ENCODE measurements around the gene TTLL8. TPM values are rescaled to one million over a fixed set of nuclear protein-coding genes. Genes with fewer than 3 reads are reported as not detected.
A peak's percentile ranks its signal among the peaks of the same experiment; 100 is the strongest.

Gene TTLL8
- total RNA-seq, 2 donors from 2014 or later, result 0.74 TPM; not detected in 1

DNA sequence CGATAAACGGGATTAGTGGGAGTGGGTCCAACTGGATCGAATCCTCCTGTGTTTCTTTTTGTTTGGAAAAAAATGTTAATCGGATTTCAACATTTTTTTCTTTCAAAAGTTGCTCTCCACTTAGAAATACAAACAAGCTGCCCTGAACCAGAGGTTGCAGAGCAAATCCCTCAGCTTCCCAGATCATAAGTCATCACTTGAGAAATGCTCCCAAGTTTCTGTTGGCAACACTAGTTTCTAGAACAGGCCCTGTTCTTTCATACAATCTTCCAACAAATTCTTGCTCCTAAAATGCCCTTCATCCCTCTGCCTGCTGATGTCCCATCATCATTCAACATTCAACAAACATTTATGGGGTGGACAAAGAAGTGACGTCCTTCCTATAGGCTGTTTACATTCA lies 28.4 kb upstream of the TTLL8 start:
- Histone ChIP-seq H3K27ac (no peak overlapping the region), H3K4me3 (no peak overlapping the region), H3K27me3 (replicated peaks; ENCODE audit: insufficient read depth) (peaks cover 6% of the 10 kb centered on the region), H3K36me3 (no peaks in the 10 kb centered on the region), H3K9me3 (no peaks in the 10 kb centered on the region), H3K4me1 (replicated peaks) (no peaks in the 10 kb centered on the region)
- WGBS, result 41% methylated on average over 5 of the region's 5 CpGs
- no peak for TF ChIP-seq POLR2AphosphoS5 (IDR thresholded peaks at IDR 0.05)
- TF ChIP-seq, protein P1, sequence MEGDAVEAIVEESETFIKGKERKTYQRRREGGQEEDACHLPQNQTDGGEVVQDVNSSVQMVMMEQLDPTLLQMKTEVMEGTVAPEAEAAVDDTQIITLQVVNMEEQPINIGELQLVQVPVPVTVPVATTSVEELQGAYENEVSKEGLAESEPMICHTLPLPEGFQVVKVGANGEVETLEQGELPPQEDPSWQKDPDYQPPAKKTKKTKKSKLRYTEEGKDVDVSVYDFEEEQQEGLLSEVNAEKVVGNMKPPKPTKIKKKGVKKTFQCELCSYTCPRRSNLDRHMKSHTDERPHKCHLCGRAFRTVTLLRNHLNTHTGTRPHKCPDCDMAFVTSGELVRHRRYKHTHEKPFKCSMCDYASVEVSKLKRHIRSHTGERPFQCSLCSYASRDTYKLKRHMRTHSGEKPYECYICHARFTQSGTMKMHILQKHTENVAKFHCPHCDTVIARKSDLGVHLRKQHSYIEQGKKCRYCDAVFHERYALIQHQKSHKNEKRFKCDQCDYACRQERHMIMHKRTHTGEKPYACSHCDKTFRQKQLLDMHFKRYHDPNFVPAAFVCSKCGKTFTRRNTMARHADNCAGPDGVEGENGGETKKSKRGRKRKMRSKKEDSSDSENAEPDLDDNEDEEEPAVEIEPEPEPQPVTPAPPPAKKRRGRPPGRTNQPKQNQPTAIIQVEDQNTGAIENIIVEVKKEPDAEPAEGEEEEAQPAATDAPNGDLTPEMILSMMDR (IDR thresholded peaks at IDR 0.05), result no peak
- TF ChIP-seq POLR2A (IDR thresholded peaks at IDR 0.05), result no peak
- intact Hi-C loops (cut with DNase I), result loop anchor here (10.0 kb wide), 1 partner anchor 48 kb away; no protein-coding TSS in a partner anchor
- DNase-seq (ENCODE audit: low spot score), result no peak

DNA sequence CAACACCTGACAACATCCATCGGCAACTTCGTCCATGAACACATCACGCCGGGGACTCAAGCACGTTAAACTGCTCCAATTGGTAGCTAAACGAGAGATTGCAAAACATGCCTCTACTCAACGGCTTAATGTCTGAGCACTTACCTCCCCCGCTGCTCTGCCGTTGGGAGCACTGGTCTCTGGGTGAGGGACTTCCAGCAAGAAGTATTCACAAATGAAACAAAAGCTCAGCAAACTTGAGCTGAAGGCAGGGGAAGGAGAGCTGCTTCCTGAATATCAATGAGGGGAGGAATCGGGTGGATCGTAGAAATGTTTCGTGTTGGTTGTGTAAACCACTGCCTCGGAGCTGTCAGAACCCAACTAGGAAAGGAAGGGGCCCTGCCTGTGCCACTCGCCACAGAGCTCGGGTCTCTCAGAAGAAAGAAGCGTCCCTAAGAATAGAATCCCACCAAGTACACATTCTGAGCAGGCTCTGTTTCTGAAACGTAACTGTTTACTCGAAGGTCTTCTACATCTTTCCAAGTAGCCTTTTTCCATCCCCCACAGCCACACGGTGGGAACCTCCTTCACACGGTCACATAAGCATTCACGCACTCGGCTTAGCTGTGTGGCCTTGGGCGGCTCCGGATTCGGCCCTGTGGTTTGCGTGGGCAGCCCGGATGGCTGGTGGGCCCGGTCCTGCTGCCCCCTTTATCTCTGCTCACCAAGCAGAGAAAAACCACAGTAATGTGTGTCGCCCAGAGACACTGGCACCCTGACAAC lies 27.3 kb upstream of the TTLL8 start, which contains the start of gene MLC1:
MLC1 (minus strand) TSS at position 216 of the 762 bp plus-strand sequence. CDS start 524 bp downstream, outside the sequence.
- H3K27ac ChIP-seq, result peak within 1 kb of the TSS in 1 of 2 donors; percentile 6
- 19% methylated on average over 29 of the region's 29 CpGs for WGBS
- peaks cover 6% of the 10 kb centered on the region for H3K27me3 ChIP-seq (replicated peaks; ENCODE audit: insufficient read depth)
- no peaks in the 10 kb centered on the region for H3K36me3 ChIP-seq
- intact Hi-C loops (cut with DNase I), result loop anchor here (10.0 kb wide), 1 partner anchor 49 kb away; no protein-coding TSS in a partner anchor
- DNase-seq (ENCODE audit: low spot score), result no peak
- no peak within 1 kb of the TSS for H3K4me3 ChIP-seq
- H3K9me3 ChIP-seq, result no peaks in the 10 kb centered on the region
- no peak for TF ChIP-seq POLR2A (IDR thresholded peaks at IDR 0.05)
- TF ChIP-seq POLR2AphosphoS5 (IDR thresholded peaks at IDR 0.05), result no peak
- TF ChIP-seq, protein P1 (IDR thresholded peaks at IDR 0.05), result no peak
- no peaks in the 10 kb centered on the region for H3K4me1 ChIP-seq (replicated peaks)

DNA sequence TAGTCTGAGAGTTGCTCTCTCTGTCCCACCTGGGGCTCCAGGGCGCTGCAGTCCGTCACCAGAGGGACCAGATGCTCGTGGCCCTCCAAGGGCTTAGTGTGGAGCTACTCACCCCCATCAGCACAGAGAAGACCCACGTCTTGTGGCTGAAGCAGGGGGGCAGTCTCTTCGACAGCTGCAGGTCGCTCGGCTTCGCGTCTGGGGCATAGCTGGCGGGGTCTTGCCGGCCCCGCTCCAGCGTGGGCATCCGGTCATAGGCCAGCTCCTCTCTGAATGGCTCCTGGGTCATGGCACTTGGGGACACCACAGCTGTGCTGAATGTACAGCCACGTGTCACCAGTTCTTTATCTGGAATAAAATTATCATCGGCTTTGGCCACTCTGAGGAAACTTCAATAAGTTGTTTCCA lies 26.5 kb upstream of the TTLL8 start:
- Histone ChIP-seq H3K27me3 (replicated peaks; ENCODE audit: insufficient read depth) (peaks cover 6% of the 10 kb centered on the region), H3K36me3 (no peaks in the 10 kb centered on the region), H3K27ac (no peak overlapping the region), H3K4me3 (no peak overlapping the region), H3K9me3 (no peaks in the 10 kb centered on the region), H3K4me1 (replicated peaks) (no peaks in the 10 kb centered on the region)
- intact Hi-C loops (cut with DNase I), result loop anchor here (10.0 kb wide), 1 partner anchor 50 kb away; no protein-coding TSS in a partner anchor
- no peak for DNase-seq (ENCODE audit: low spot score)
- WGBS, result 84% methylated on average over 16 of the region's 16 CpGs
- TF ChIP-seq POLR2A (IDR thresholded peaks at IDR 0.05), result no peak
- no peak for TF ChIP-seq POLR2AphosphoS5 (IDR thresholded peaks at IDR 0.05)
- TF ChIP-seq, protein P1 (IDR thresholded peaks at IDR 0.05), result no peak

DNA sequence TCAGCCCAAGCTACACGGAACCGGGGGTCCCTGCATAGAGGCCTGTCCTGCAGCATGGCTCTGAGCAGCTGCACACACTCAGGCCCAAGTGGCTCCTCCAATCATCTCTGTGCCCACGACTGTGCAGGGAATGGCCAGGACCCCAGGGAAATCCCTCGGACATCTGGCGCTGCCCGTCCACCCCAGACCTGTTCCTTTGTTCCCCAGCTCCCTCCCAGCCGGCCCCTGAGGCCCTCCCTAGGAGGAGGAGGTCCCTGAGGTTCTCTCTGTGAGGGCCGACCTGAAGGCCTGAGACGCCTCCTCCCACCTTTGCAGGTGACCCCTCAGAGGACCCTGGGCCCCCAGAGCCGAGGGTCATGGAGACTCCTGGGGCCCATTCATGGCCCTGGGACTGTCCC lies 26.0 kb upstream of the TTLL8 start:
- intact Hi-C loops (cut with DNase I), result loop anchor here (10.0 kb wide), 1 partner anchor 51 kb away; no protein-coding TSS in a partner anchor
- Histone ChIP-seq H3K4me1 (replicated peaks) (no peaks in the 10 kb centered on the region), H3K27me3 (replicated peaks; ENCODE audit: insufficient read depth) (peaks cover 6% of the 10 kb centered on the region), H3K9me3 (no peaks in the 10 kb centered on the region), H3K4me3 (no peak overlapping the region), H3K36me3 (no peaks in the 10 kb centered on the region), H3K27ac (no peak overlapping the region)
- TF ChIP-seq, protein P1 (IDR thresholded peaks at IDR 0.05), result no peak
- TF ChIP-seq POLR2A (IDR thresholded peaks at IDR 0.05) (no peak), POLR2AphosphoS5 (IDR thresholded peaks at IDR 0.05) (no peak)
- DNase-seq (ENCODE audit: low spot score), result no peak
- 79% methylated on average over 8 of the region's 10 CpGs for WGBS
